Right lobe of liver (tissue), 6 donors: ENCODE results near the gene LRRC47. TPM values are rescaled to one million over a fixed set of nuclear protein-coding genes. Genes with fewer than 3 reads are reported as not detected.

Source experiments
- ATAC-seq, 4 donors: fragments of 200-7000 bp; cut with Tn5 transposase; one replicate each; pipeline ENCODE4 v1.9.1; 2020; ENCODE audit warnings: mild to moderate bottlenecking in 4 of 4, moderate library complexity in 4 of 4
- DNase-seq, 3 donors: peaks; one replicate each; pipeline ENCODE4 v3.0.0-alpha.2; 2020
- H3K27ac ChIP-seq, 3 donors: fragments of 200-600 bp; one replicate each; pipeline ENCODE4 v1.8.0; 2022
- H3K27me3 ChIP-seq, 2 donors: fragments of 200-600 bp; one replicate each; pipeline ENCODE4 v1.8.0; 2022
- H3K36me3 ChIP-seq, 4 donors: fragments of 200-600 bp; sonication (generic) in 1 of 4; one replicate each; pipeline versions ENCODE4 v1.5.1 to v1.8.0; 2017 to 2022; ENCODE audit warnings: control low read depth in 1 of 4
- H3K4me1 ChIP-seq, 4 donors: fragments of 200-600 bp; sonication (generic) in 1 of 4; one replicate each; pipeline versions ENCODE4 v1.5.1 to v1.8.0; 2017 to 2022; ENCODE audit warnings: control low read depth in 1 of 4
- H3K4me3 ChIP-seq, 3 donors: fragments of 200-600 bp; one replicate each; pipeline ENCODE4 v1.8.0; 2022
- H3K9me3 ChIP-seq, 4 donors: fragments of 200-600 bp; sonication (generic) in 1 of 4; one replicate each; pipeline versions ENCODE4 v1.5.1 to v1.8.0; 2017 to 2022; ENCODE audit warnings: control low read depth in 1 of 4
- CTCF ChIP-seq, 4 donors: fragments of 200-600 bp in 3 of 4; fragments of 450-650 bp in 1 of 4; IDR thresholded peaks; one replicate each; pipeline versions ENCODE4 v1.5.1 to v1.8.0; 2016 to 2022; ENCODE audit warnings: antibody characterized with exemption in 4 of 4, mild to moderate bottlenecking in 2 of 4
- POLR2A ChIP-seq: fragments of 450-650 bp; IDR thresholded peaks from one replicate; pipeline ENCODE4 v1.6.1; 2017; ENCODE audit warnings: antibody characterized with exemption, mild to moderate bottlenecking
- WGBS: methylation state at CpG from one replicate; pipeline ENCODE4 v1.1.6; 2018; ENCODE audit warnings: low coverage, low lambda C conversion rate; ENCODE audit not compliant: insufficient coverage; ENCODE audit errors: missing lambda C conversion rate; 5-methylcytosine and 5-hydroxymethylcytosine counted together
- intact Hi-C, 2 donors: fragments of 100-400 bp; cut with DNase I; formaldehyde crosslinking; loops; one replicate each; pipeline versions ENCODE4 v1.11.2 to v1.14.1; 2022
- total RNA-seq, 6 experiments: library from RNA; depleted of rRNA in 2 of 6; stranded (reverse); fragments of >200 nt in 2 of 6; fragmentation: NEBNext Ultra II Directional in 3 of 6; extraction: Animal tissue kit (Norgen Biotek cat#: 25700) in 3 of 6; gene quantifications; one replicate each; pipeline versions ENCODE4 v1.1.0 to v1.2.4, GENCODE V29; 2016 to 2023
- donor health status: DM: no; HTN: yes; CAD: no.
- donor health status: DM: no; HTN: no; CAD: no.
- donor health status: DM: no; HTN: no; CAD: no.
- donor health status: DM: no; HTN: yes; CAD: no.
- donor health status: DM: no; HTN: yes; CAD: no.

The LRRC47 gene
- total RNA-seq, 6 experiments from 2014 or later, result 22.7 to 32.2 (median 25.8) TPM

GRCh38 chr1:3745590-3746381 is 50.5 kb downstream of the LRRC47 start:
- H3K9me3 ChIP-seq, result no peaks in the 10 kb centered on the region
- intact Hi-C loops, result no loop called here
- ATAC-seq (no peak), DNase-seq (peak in 1 of 3 donors; percentile 20)
- no peak overlapping the region for H3K27ac ChIP-seq
- H3K27me3 ChIP-seq, result no peaks in the 10 kb centered on the region
- peaks cover 0 to 18% (median 0%) of the 10 kb centered on the region in 4 donors for H3K4me1 ChIP-seq
- H3K36me3 ChIP-seq, result peaks cover 0 to 11% (median 3%) of the 10 kb centered on the region in 4 donors
- TF ChIP-seq CTCF (IDR thresholded peaks at IDR 0.05) (no peak), POLR2A (no peak)
- WGBS, result 100% methylated on average over 1 of the region's 25 CpGs
- H3K4me3 ChIP-seq, result peak overlapping the region in 2 of 3 donors; percentile 82 to 90

- H3K27me3 ChIP-seq, result no peaks in the 10 kb centered on the region
- 93% methylated on average over 5 of the region's 12 CpGs for WGBS
- TF ChIP-seq CTCF (IDR thresholded peaks at IDR 0.05), result no peak
- ATAC-seq (no peak), DNase-seq (no peak)
- H3K4me1 ChIP-seq, result peaks cover 0 to 24% (median 0%) of the 10 kb centered on the region in 4 donors
- intact Hi-C loops, result no loop called here
- H3K27ac ChIP-seq, result no peak overlapping the region
- peaks cover 0 to 11% (median 3%) of the 10 kb centered on the region in 4 donors for H3K36me3 ChIP-seq
- no peaks in the 10 kb centered on the region for H3K9me3 ChIP-seq
- H3K4me3 ChIP-seq, result no peak overlapping the region
These were observed 51.2 kb downstream of the LRRC47 start for GRCh38 chr1:3745071-3745470.

- no peak overlapping the region for H3K4me3 ChIP-seq
- intact Hi-C loops, result no loop called here
- peaks cover 0 to 11% (median 3%) of the 10 kb centered on the region in 4 donors for H3K36me3 ChIP-seq
- 89% methylated on average over 3 of the region's 10 CpGs for WGBS
- H3K27ac ChIP-seq, result no peak overlapping the region
- H3K4me1 ChIP-seq, result peaks cover 0 to 24% (median 0%) of the 10 kb centered on the region in 4 donors
- H3K27me3 ChIP-seq, result no peaks in the 10 kb centered on the region
- TF ChIP-seq CTCF (IDR thresholded peaks at IDR 0.05), result no peak
- no peak for TF ChIP-seq POLR2A
- no peaks in the 10 kb centered on the region for H3K9me3 ChIP-seq
- DNase-seq (no peak), ATAC-seq (no peak)
These were observed 51.7 kb downstream of the LRRC47 start for GRCh38 chr1:3744646-3745045.

- ATAC-seq, result no peak
- Histone ChIP-seq H3K4me3 (no peak overlapping the region), H3K4me1 (peaks cover 0 to 24% (median 0%) of the 10 kb centered on the region in 4 donors), H3K36me3 (peaks cover 0 to 11% (median 3%) of the 10 kb centered on the region in 4 donors), H3K27me3 (no peaks in the 10 kb centered on the region), H3K27ac (no peak overlapping the region), H3K9me3 (no peaks in the 10 kb centered on the region)
- no peak for DNase-seq
- WGBS, result 92% methylated on average over 9 of the region's 12 CpGs
- TF ChIP-seq CTCF (IDR thresholded peaks at IDR 0.05) (no peak), POLR2A (no peak)
- intact Hi-C loops, result no loop called here
These were observed 52.5 kb downstream of the LRRC47 start for GRCh38 chr1:3743826-3744225.
